GM12801 (cell line): ENCODE data around the gene HCRTR1.

ENCODE experiments used
- CTCF ChIP-seq: IDR thresholded peaks from one replicate; pipeline ENCODE4 v1.5.1; 2011; ENCODE audit warnings: control low read depth; ENCODE audit not compliant: insufficient read length; ENCODE audit errors: extremely low read depth

HCRTR1 gene

GRCh38 chr1:31651089-31651420, 33.6 kb downstream of the HCRTR1 start:
- TF ChIP-seq CTCF = no peak

- TF ChIP-seq CTCF = no peak
These were observed 34.3 kb downstream of the HCRTR1 start for GRCh38 chr1:31651766-31652165.

- TF ChIP-seq CTCF = no peak
These were observed 35.5 kb downstream of the HCRTR1 start for GRCh38 chr1:31652891-31653499.

- no peak for TF ChIP-seq CTCF
These were observed 36.4 kb downstream of the HCRTR1 start for GRCh38 chr1:31653717-31654473.

- TF ChIP-seq CTCF = no peak
These were observed 36.9 kb downstream of the HCRTR1 start for GRCh38 chr1:31654474-31654776.

GRCh38 chr1:31655104-31655503, 37.6 kb downstream of the HCRTR1 start:
- no peak for TF ChIP-seq CTCF

- TF ChIP-seq CTCF = no peak
These were observed 38.3 kb downstream of the HCRTR1 start for GRCh38 chr1:31655756-31656155.
